Neuron (in vitro differentiated cells): ENCODE measurements around the gene NOS2.
"Not testable (repeated sequence)": the region's sequence is repeated elsewhere in the genome, so short reads cannot be mapped to it uniquely, and the experiment has no call there.

Experiments used
- H2AFZ ChIP-seq: one replicate; pipeline ENCODE4 v1.6.1; 2013; ENCODE audit warnings: low read depth, mild to moderate bottlenecking, inconsistent platforms, low read length, moderate library complexity
- H3K27me3 ChIP-seq: one replicate; pipeline ENCODE4 v1.6.1; 2013; ENCODE audit warnings: low read length; ENCODE audit not compliant: insufficient read depth
- H3K36me3 ChIP-seq: one replicate; pipeline ENCODE4 v1.6.1; 2013; ENCODE audit warnings: low read length; ENCODE audit not compliant: insufficient read depth
- H3K4me1 ChIP-seq: one replicate; pipeline ENCODE4 v1.6.1; 2013; ENCODE audit warnings: low read length; ENCODE audit not compliant: insufficient read depth
- H3K4me3 ChIP-seq: 2 replicates; pipeline ENCODE4 v1.5.1; 2013; ENCODE audit warnings: mild to moderate bottlenecking, low read length, moderate library complexity
- H3K9me3 ChIP-seq: one replicate; pipeline ENCODE4 v1.6.1; 2013; ENCODE audit warnings: low read length

Gene NOS2

DNA sequence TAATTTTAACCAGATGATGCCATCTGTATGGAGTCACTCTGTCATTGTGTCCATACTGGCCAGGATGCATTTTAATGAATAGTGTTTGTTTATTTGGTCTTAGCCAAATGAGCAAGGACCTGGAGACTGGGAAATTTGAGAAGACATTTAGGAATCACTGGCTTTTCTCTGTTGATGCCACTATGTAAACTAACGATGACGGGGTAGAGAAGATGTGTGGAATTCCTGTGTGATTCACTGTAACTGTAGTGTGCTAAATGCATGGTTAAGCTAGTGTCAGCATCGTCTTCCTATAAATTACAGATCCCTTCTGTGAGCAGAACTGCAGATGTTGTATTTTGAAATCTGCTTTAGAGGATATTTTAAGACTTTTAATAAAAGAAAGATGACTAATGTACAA is 66.6 kb downstream of the NOS2 start:
- no peaks in the 10 kb centered on the region for H3K9me3 ChIP-seq
- H3K36me3 ChIP-seq: no peaks in the 10 kb centered on the region
- no peaks in the 10 kb centered on the region for H3K27me3 ChIP-seq
- H2AFZ ChIP-seq: no peak overlapping the region
- H3K4me1 ChIP-seq: no peaks in the 10 kb centered on the region
- H3K4me3 ChIP-seq: no peak overlapping the region

DNA sequence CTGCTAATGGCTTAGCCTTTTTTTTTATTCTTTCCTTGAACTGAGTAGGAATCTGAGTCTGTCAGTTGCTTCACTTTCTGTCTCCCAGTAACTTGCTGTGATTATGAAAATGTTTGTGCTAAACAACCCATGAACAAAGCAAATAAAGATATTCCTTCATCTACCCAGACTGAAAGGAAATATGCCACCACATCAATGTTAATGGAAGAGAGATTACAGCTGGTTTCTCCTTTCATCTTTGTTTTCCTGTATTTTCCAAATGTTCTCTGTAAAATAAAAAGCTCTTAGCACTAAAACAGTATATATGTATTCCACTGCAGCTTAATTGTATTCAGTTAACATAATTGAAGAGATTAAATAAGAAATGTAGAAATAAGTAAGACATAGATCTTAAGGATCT is 67.6 kb downstream of the NOS2 start:
- not testable (repeated sequence) for H3K4me3 ChIP-seq, H3K27me3 ChIP-seq, H2AFZ ChIP-seq, H3K4me1 ChIP-seq, H3K9me3 ChIP-seq, H3K36me3 ChIP-seq

DNA sequence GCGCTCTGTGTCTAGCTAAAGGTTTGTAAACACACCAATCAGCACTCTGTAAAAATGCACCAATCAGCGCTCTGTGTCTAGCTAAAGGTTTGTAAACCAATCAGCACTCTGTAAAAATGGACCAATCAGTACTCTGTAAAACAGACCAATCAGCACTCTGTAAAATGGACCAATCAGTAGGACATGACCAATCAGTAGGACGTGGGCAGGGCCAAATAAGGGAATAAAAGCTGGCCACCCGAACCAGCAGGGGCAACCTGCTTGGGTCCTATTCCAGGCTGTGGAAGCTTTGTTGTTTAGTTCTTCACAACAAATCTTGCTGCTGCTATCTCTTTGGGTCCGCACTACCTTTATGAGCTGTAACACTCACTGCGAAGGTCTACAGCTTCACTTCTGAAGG is 74.3 kb downstream of the NOS2 start:
- H3K4me1 ChIP-seq, H3K36me3 ChIP-seq, H3K9me3 ChIP-seq: not testable (repeated sequence)

DNA sequence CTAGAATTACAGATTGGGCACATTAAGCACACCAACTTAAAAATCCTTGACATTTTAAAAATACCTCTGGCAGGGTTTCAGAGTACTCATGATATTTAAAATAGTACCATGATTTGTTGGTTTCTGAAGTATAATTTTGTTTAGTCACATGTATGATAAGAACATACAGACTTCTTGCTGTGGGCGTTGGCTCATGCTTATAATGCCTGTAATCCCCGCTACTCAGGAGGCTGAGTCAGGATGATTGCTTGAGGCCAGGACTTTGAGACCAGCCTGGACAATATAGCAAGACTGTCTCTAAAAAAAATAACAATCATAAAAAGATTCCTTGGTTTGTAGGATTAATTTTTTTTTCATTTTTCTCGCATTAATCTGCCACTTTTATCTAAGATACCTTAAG is 78.5 kb downstream of the NOS2 start:
- Histone ChIP-seq H2AFZ (no peak overlapping the region), H3K9me3 (no peaks in the 10 kb centered on the region), H3K4me1 (no peaks in the 10 kb centered on the region), H3K27me3 (no peaks in the 10 kb centered on the region), H3K4me3 (no peak overlapping the region), H3K36me3 (no peaks in the 10 kb centered on the region)

More for the DNA sequence above, 74.3 kb downstream of the NOS2 start:
- not testable (repeated sequence) for H3K4me3 ChIP-seq, H3K27me3 ChIP-seq, H2AFZ ChIP-seq
